K562 (cell line): ENCODE measurements around the gene MACROD2. TPM values are rescaled to one million over a fixed set of nuclear protein-coding genes. Genes with fewer than 3 reads are reported as not detected.

Experiments
- ARID4B ChIP-seq: sonication (generic); formaldehyde crosslinking; IDR thresholded peaks from 2 replicates; pipeline ENCODE4 v1.8.0; 2022; ENCODE audit warnings: mild to moderate bottlenecking, missing genetic modification reagents
- BRD4 ChIP-seq: fragments of 200-600 bp; sonication (generic); IDR thresholded peaks from 2 replicates; pipeline ENCODE4 v1.6.1; 2017; ENCODE audit warnings: inconsistent platforms
- HDGF ChIP-seq: fragments of 450-650 bp; IDR thresholded peaks from 2 replicates; pipeline ENCODE4 v1.6.1; 2016
- HMBOX1 ChIP-seq: sonication (generic); IDR thresholded peaks from 2 replicates; pipeline ENCODE4 v1.6.1; 2016
- KLF10 ChIP-seq: fragments of 250-450 bp; sonication (Bioruptor Pico); IDR thresholded peaks from 2 replicates; pipeline ENCODE4 v1.6.1; 2021; ENCODE audit warnings: matching md5 sums
- MCM2 ChIP-seq: fragments of 450-650 bp; IDR thresholded peaks from 2 replicates; pipeline ENCODE4 v1.6.1; 2017; ENCODE audit warnings: low read depth, mild to moderate bottlenecking
- MYBL2 ChIP-seq, 2 experiments: fragments of 450-650 bp in 1 of 2; sonication (generic) in 1 of 2; formaldehyde crosslinking in 1 of 2; IDR thresholded peaks; 2 replicates each; pipeline versions ENCODE4 v1.6.1 to v1.8.1; 2017 to 2022; ENCODE audit warnings: borderline replicate concordance in 1 of 2, inconsistent platforms in 1 of 2, low read depth in 1 of 2, mild to moderate bottlenecking in 1 of 2, missing genetic modification reagents in 1 of 2, moderate library complexity in 1 of 2
- RCOR1 ChIP-seq, 2 experiments: IDR thresholded peaks; 2 replicates each; pipeline ENCODE4 v1.6.1; 2012; ENCODE audit warnings: low read depth in 2 of 2, low read length in 2 of 2, borderline replicate concordance in 1 of 2, improper control_type of control experiment in 1 of 2
- ZNF740 ChIP-seq, 3 experiments: fragments of 200-800 bp in 1 of 3; sonication (Bioruptor generic) in 1 of 3; sonication (generic) in 1 of 3; formaldehyde crosslinking in 1 of 3; IDR thresholded peaks; 2 replicates each; pipeline versions ENCODE4 v1.6.1 to v1.8.0; 2016 to 2022; ENCODE audit warnings: mild to moderate bottlenecking in 2 of 3, missing compliant biosample characterization in 2 of 3, missing genetic modification characterization in 2 of 3, missing genetic modification reagents in 1 of 3
- polyA plus RNA-seq, 8 experiments: library from polyadenylated mRNA; depleted of rRNA in 4 of 8; stranded (reverse) in 5 of 8; unstranded in 3 of 8; fragments of >200 nt; fragmentation: Nextera tagmentation in 2 of 8; fragmentation: Illumina TruSeq in 1 of 8; extraction: Ambion mirVana in 2 of 8; extraction: Trizol in 1 of 8; gene quantifications; 2 replicates each; pipeline versions ENCODE4 v1.2.1 to v1.2.3, GENCODE V29; 2011 to 2014; ENCODE audit warnings: inconsistent platforms in 1 of 8, missing spikeins in 1 of 8
- total RNA-seq, 7 experiments: library from RNA; depleted of rRNA in 6 of 7; stranded (reverse); fragments of >200 nt in 6 of 7; fragmentation: Illumina TruSeq in 2 of 7; extraction: Trizol in 2 of 7; gene quantifications; 2 replicates each; pipeline versions ENCODE4 v1.2.1 to v1.2.3, GENCODE V29; 2011 to 2021; ENCODE audit warnings: low replicate concordance in 1 of 7
- TF ChIP-seq, protein P1 (sequence below): fragments of 450-650 bp; IDR thresholded peaks from 2 replicates; pipeline ENCODE4 v1.7.1; 2018; ENCODE audit warnings: mild to moderate bottlenecking, low read depth; ENCODE audit not compliant: partially characterized antibody

MACROD2 gene
- total and polyA plus RNA-seq, 9 of the 15 experiments (the other 6 are each of a cell fraction or from before 2014, with no cell fraction given) = not detected

DNA sequence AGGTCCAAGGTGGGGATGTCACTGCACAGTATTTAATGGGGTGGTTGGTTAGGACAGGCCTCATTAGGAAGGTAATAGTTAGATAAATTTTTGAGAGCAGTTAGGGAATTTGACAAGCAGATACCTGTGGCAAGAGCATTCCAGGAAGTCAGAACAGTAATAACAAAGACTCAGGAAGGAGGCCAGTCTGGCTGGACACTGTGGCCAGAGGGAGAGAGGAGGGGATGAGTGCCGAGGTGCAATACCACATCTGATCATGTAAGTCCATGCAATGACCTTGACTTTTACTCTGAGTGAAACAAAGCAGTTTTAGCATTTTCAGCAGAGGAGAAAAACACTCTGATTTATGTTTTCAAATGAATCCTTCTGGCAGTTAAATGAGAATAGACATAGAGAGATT lies 1332.8 kb downstream of the MACROD2 start (continued):
- TF ChIP-seq, protein P1, sequence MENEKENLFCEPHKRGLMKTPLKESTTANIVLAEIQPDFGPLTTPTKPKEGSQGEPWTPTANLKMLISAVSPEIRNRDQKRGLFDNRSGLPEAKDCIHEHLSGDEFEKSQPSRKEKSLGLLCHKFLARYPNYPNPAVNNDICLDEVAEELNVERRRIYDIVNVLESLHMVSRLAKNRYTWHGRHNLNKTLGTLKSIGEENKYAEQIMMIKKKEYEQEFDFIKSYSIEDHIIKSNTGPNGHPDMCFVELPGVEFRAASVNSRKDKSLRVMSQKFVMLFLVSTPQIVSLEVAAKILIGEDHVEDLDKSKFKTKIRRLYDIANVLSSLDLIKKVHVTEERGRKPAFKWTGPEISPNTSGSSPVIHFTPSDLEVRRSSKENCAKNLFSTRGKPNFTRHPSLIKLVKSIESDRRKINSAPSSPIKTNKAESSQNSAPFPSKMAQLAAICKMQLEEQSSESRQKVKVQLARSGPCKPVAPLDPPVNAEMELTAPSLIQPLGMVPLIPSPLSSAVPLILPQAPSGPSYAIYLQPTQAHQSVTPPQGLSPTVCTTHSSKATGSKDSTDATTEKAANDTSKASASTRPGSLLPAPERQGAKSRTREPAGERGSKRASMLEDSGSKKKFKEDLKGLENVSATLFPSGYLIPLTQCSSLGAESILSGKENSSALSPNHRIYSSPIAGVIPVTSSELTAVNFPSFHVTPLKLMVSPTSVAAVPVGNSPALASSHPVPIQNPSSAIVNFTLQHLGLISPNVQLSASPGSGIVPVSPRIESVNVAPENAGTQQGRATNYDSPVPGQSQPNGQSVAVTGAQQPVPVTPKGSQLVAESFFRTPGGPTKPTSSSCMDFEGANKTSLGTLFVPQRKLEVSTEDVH = no peak
- TF ChIP-seq ZNF740 (CRISPR knock-in tag; IDR thresholded peaks at IDR 0.05) = no peak
- no peak for TF ChIP-seq ZNF740 (tag; IDR thresholded peaks at IDR 0.05)
- no peak for TF ChIP-seq HDGF
- TF ChIP-seq ARID4B = no peak
- no peak for TF ChIP-seq MCM2
- no peak for TF ChIP-seq KLF10 (CRISPR knock-in tag)
- no peak for TF ChIP-seq HMBOX1
- no peak for TF ChIP-seq MYBL2 (IDR thresholded peaks at IDR 0.05; ENCODE audit: low read depth)
- no peak for TF ChIP-seq MYBL2 (CRISPR knock-in tag; IDR thresholded peaks at IDR 0.05; ENCODE audit: borderline replicate concordance)
- no peak for TF ChIP-seq RCOR1 (IDR thresholded peaks at IDR 0.05; ENCODE audit: borderline replicate concordance in 1 of 2, low read depth in 2 of 2, low read length in 2 of 2)
- TF ChIP-seq BRD4 = no peak
